Measurements from ENCODE around the gene TGFBR3L. TPM values are rescaled to one million over a fixed set of nuclear protein-coding genes. Genes with fewer than 3 reads are reported as not detected.

Gene TGFBR3L
- total RNA-seq, 1 donor: 0.99 TPM

DNA sequence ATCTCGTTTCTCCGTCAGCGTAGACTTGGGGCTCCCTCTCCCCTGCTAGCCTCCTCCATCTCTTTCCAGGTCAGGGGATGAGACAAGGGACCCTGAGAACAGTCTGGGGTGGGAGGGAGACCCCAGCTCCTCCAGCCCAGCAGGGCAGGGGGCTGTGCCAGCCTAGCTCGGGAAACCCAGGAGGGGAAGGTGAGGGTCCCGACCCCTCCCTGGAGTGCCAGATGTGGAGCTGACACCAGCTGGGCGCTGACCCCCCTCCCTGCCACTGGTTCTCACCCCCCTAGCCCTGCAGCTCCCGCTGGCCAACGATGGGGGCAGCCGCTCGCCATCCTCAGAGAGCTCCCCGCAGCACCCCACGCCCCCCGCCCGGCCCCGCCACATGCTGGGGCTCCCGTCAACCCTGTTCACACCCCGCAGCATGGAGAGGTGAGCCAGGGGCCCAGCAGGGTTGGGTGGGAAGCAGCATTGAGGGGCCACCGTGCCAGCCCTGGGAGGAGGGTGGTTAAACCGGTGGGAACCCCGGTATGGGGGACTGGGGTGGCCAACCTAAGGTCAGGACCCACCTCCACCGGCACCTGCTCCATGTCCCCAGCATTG is 5.1 kb upstream of the TGFBR3L start:
- no peak for TF ChIP-seq CTCF (IDR thresholded peaks at IDR 0.05; ENCODE audit: insufficient read depth, low read length)
- no peak for DNase-seq (ENCODE audit: low read depth)
- H3K4me3 ChIP-seq (ENCODE audit: low read depth, low read length): no peak overlapping the region

DNA sequence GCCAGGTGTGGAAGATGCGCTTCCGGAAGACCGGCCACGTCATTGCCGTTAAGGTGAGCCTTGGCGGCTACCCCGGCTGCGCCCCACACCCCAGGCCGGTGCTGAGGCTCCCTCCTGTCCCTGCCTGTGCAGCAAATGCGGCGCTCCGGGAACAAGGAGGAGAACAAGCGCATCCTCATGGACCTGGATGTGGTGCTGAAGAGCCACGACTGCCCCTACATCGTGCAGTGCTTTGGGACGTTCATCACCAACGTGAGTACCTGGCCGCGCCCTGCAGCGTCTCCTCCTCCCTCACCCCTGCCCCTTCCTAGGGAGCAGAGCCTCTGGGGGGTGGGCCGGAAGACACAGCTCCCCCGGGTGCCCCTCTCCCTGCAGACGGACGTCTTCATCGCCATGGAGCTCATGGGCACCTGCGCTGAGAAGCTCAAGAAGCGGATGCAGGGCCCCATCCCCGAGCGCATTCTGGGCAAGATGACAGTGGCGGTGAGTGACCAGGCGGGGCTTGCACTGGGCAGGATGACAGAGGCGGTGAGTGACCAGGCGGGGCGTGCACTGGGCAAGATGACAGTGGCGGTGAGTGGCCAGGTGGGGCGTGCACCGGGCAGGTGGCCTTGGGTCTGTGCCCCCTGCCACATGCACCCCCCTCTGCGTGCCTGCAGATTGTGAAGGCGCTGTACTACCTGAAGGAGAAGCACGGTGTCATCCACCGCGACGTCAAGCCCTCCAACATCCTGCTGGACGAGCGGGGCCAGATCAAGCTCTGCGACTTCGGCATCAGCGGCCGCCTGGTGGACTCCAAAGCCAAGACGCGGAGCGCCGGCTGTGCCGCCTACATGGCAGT is 4.1 kb upstream of the TGFBR3L start:
- no peak for DNase-seq (ENCODE audit: low read depth)
- no peak overlapping the region for H3K4me3 ChIP-seq (ENCODE audit: low read depth, low read length)
- TF ChIP-seq CTCF (IDR thresholded peaks at IDR 0.05; ENCODE audit: insufficient read depth, low read length): no peak

- H3K4me3 ChIP-seq (ENCODE audit: low read depth, low read length): no peak overlapping the region
- DNase-seq (ENCODE audit: low read depth): no peak
- TF ChIP-seq CTCF (IDR thresholded peaks at IDR 0.05; ENCODE audit: insufficient read depth, low read length): no peak
These were observed 3.0 kb upstream of the TGFBR3L start for GRCh38 chr19:7911508-7912143.

GRCh38 chr19:7912144-7912696 is 2.4 kb upstream of the TGFBR3L start:
- TF ChIP-seq CTCF (IDR thresholded peaks at IDR 0.05; ENCODE audit: insufficient read depth, low read length): no peak
- no peak for DNase-seq (ENCODE audit: low read depth)
- H3K4me3 ChIP-seq (ENCODE audit: low read depth, low read length): no peak overlapping the region

GRCh38 chr19:7912697-7913564 is 1.7 kb upstream of the TGFBR3L start:
- TF ChIP-seq CTCF (IDR thresholded peaks at IDR 0.05; ENCODE audit: insufficient read depth, low read length): no peak
- no peak for DNase-seq (ENCODE audit: low read depth)
- no peak overlapping the region for H3K4me3 ChIP-seq (ENCODE audit: low read depth, low read length)

DNA sequence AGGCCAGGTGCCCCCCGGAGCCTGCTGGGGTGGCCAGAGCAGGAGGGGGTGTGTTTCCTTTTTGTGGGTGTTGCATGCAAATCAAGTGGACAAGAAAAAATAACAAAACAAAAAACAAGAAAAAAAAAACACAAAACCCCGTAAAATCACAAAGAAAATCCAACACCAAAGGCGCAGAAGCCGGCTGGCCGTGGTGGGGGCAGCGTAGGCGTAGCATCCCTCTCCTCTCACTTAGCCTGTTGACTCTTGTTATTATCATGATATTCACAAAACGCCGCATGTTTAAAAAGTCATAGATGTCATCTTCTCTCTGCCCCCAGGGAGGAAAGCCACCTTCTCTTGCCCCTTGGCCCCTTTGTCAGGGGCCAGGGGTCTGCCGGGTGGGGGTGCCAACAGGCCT is 978 bp upstream of the TGFBR3L start:
- H3K4me3 ChIP-seq (ENCODE audit: low read depth, low read length): no peak overlapping the region
- no peak for TF ChIP-seq CTCF (IDR thresholded peaks at IDR 0.05; ENCODE audit: insufficient read depth, low read length)
- no peak for DNase-seq (ENCODE audit: low read depth)
